Fibroblast of skin of left biceps (primary cell): Measurements from ENCODE around the gene KLHL18.
"Not testable (repeated sequence)": the region's sequence is repeated elsewhere in the genome, so short reads cannot be mapped to it uniquely, and the experiment has no call there.

Source experiments
- DNase-seq, 2 experiments: peaks; one replicate each; pipeline ENCODE4 v3.0.0-alpha.2; 2013; ENCODE audit warnings: low read depth in 2 of 2

KLHL18 gene

DNA sequence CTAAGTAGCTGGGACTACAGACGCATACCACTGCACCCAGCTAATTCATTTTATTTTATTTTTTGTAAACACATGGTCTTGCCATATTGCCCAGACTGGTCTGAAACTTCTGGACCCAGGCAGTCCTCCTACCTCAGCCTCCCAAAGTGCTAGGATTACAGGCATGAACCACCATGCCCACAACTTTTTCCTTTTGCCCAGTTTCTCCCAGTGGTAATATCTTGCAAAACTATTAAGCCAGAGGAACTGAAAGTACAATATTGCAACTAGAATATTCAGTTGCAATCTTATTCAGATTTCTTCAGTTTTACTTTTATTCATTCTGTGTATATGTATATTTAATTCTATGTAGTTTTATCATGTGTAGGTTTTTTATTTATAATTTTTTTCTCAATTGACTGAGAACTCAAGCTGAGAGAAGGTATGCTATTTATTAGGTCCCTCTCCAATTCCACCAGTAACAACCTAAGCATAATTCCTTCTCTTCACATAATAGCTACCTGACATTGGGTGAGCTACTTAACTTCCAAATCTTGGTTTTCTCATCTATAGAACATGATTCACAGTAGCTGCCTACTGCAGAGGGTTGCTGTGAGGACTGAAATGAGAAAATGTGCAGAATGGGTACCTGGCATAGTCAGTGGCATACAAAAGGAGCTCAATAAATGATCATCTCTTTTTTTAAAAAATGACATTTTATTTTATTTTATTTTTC is 30.8 kb downstream of the KLHL18 start:
- no peak for DNase-seq

DNA sequence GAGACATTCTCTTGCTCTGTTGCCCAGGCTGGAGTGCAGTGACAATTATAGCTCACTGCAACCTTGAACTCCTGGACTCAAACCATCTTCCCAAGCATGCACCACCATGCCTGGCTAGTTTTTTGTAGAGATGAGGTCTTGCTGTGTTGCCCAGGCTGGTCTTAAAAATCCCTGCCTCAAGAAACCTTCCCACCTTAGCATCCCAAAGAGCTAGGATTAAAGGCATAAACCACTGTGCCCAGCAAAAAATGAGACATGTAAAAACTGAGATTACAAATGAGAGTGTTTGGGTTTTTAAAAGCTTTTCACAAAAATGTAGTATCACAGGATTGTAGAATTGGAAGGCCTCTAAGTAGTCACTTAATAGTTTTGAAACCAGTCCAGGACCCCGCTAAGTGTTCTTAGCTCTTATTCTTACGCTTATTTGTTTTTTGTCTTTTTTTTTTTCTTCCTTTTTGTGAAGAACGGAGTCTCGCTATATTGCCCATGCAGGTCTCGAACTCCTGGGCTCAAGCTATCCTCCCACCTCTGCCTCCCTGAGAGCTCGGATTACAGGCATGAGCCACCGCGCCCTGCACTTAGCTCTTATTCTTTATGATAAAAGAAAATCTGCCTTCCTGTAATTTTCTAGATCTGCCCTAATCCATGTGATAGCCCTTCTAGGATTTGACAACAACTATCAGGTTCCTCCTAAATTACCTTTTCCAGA is 31.5 kb downstream of the KLHL18 start:
- DNase-seq = no peak

- peak in 1 of 2 experiments; percentile 10 for DNase-seq
These were observed 32.4 kb downstream of the KLHL18 start for GRCh38 chr3:47315069-47315647.

DNA sequence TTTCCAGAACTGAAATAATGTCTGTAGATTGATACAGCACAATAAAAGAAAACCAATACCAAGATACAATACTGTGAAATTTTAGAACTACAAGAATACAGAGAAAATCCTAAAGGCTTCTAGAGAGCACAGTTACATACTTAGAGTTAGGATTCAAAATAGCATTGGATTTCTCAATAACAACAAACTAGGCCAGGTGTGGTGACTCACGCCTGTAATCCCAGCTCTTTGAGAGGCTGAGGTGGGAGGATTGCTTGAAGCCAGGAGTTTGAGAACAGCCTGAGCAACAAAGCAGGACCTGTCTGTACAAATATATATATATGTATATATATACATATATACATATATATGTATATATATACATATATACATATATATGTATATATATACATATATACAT is 33.4 kb downstream of the KLHL18 start:
- not testable (repeated sequence) for DNase-seq

- no peak for DNase-seq
These were observed 36.2 kb downstream of the KLHL18 start for GRCh38 chr3:47318916-47319315.

GRCh38 chr3:47319956-47320355 is 37.2 kb downstream of the KLHL18 start:
- DNase-seq = no peak

GRCh38 chr3:47323431-47324277 is 40.9 kb downstream of the KLHL18 start:
- DNase-seq = no peak

GRCh38 chr3:47324278-47324865 is 41.6 kb downstream of the KLHL18 start:
- peak; percentile 51 to 65 for DNase-seq

DNA sequence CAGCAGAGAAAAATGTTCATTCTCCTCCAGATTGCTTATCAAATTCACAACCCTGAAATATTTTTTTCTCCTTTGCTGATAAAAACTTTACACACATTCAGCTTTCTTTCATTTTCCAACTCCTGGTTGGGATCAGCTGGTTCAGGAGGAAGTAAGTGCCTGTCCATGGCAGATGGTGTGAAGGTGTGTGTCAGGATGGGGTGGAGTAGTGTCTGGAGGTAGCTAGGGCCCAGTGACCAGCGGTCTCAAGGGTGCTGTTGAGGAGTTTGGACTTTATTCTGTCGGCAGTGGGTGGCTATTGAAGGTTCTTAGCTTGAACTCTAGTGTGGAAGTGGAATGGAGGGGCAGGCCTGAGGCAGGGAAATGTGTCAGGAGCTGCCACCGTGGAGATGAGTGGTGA is 51.2 kb downstream of the KLHL18 start:
- no peak for DNase-seq

- no peak for DNase-seq
These were observed 54.9 kb downstream of the KLHL18 start for GRCh38 chr3:47337656-47338055.

- DNase-seq = no peak
These were observed 57.2 kb downstream of the KLHL18 start for GRCh38 chr3:47339951-47340350.

- no peak for DNase-seq
These were observed 58.1 kb downstream of the KLHL18 start for GRCh38 chr3:47340866-47341265.

DNA sequence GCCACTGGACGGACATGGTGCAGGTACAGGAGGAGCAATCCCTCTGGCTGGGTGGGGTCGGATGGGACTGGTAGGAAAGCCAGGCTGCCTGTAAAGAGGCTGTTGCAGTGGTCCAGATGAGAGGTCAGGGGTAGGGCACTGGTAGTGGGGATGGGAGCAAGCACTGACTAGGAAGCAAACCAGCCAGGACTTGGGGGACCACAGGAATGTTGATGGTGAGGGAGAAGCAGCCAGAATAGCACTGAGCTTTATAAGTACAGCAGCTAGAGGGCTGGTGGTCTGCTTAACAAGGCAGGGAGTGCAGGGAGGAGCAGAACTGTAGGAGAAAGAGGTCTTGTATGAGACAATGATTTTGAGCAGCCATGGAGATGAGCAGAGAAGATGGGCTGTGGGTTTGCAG is 59.4 kb downstream of the KLHL18 start:
- DNase-seq = no peak

GRCh38 chr3:47342812-47343211 is 60.1 kb downstream of the KLHL18 start:
- DNase-seq = no peak

DNA sequence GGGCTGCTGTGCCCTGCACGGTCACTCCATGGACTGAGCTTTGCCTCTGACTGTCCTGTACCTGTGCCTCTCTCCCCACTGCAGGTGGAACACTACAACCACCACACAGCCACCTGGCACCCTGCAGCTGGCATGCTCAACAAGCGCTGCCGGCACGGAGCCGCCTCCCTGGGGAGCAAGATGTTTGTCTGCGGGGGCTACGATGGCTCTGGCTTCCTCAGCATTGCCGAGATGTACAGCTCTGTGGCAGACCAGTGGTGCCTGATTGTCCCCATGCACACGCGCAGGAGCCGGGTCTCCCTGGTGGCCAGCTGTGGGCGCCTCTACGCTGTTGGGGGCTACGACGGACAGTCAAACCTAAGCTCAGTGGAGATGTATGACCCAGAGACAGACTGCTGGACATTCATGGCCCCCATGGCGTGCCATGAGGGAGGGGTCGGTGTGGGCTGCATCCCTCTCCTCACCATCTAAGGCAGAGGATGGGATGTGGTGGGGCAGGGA is 60.8 kb downstream of the KLHL18 start:
- DNase-seq = no peak

- no peak for DNase-seq
These were observed 62.2 kb downstream of the KLHL18 start for GRCh38 chr3:47344971-47345370.

DNA sequence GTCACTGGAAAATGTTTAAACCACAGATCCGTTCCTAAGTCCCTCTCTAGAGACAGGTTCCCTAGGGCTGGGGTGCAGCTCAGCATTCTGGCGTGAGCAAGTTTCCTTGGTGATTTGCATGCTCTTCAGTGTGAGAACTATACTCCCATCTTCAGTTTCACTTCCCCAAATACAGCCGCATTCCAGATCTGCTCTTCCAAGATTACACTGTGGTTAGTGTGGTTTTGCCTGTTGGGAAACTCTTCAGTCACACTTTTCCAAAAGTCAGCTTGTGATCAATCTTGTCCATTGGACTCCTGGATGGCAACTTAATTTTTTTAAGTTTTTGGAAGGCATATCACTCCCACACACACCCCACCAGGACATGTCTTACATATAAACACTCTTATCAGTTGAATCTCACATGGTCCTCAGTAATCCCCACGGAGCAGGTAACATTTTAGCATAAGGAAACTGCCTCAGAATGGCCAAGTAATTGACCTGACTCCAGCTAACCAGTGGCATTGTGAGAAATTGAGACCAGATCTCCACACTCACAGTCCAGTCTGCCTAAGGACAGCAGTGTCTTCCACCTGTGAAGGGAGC is 64.6 kb downstream of the KLHL18 start:
- DNase-seq = peak; percentile 56 to 60

- no peak for DNase-seq
These were observed 65.8 kb downstream of the KLHL18 start for GRCh38 chr3:47348411-47349154.

DNA sequence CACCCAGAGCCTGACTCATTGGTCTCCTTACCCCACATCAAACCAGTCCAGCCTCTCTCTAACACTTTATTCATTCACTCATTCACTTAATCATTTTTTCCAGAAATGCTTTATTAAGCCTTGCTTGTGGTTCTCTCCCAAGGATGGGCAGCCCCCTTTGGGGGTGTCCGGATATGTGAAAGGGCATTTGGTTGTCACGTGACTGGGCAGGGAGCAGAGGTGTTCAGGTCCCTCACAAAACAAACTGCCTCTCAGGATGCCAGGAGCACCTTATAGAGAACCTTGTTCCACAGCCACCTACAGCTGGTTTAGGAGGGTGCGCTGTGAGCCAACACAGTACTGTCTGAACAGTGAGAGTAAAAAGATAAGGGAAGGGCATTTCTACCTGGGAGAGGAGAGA is 72.3 kb downstream of the KLHL18 start:
- no peak for DNase-seq

DNA sequence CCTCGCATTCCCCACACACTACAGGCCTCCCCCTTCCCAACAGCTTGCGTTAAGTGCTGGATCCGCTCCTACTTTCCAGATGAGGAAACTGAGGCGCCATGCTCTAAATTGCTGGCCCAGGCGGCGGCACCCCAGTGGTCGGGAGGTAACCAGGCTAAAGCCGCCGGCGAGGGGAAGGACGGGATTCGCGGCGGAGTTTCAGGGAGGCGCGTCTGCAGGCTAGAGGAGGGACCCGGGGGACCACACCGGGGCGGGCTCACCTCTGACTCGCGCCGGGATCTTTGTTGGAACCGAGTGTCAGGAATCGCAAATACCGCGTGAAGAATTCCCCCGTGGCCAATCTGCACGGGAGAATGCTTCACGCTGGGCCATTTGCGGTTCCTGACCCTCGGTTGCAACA is 73.5 kb downstream of the KLHL18 start:
- DNase-seq = no peak
